GM21723 (cell line): Measurements from ENCODE around the gene CHD1.

ENCODE experiments used
- ATAC-seq: cut with Tn5 transposase; IDR thresholded peaks from one replicate; pipeline ENCODE4 v1.9.1; 2021; ENCODE audit warnings: mild to moderate bottlenecking, moderate library complexity; ENCODE audit not compliant: unreplicated experiment

CHD1 gene

GRCh38 chr5:98905857-98906688 is 22.7 kb downstream of the CHD1 start:
- peak; percentile 54 for ATAC-seq

GRCh38 chr5:98904780-98905179 is 24.0 kb downstream of the CHD1 start:
- no peak for ATAC-seq

GRCh38 chr5:98902733-98903132 is 26.1 kb downstream of the CHD1 start:
- no peak for ATAC-seq

- ATAC-seq, result no peak
These were observed 29.4 kb downstream of the CHD1 start for GRCh38 chr5:98899456-98899855.

GRCh38 chr5:98898743-98899142 is 30.1 kb downstream of the CHD1 start:
- ATAC-seq, result no peak

GRCh38 chr5:98891591-98891990 is 37.2 kb downstream of the CHD1 start:
- ATAC-seq, result no peak

- ATAC-seq, result no peak
These were observed 48.2 kb downstream of the CHD1 start for GRCh38 chr5:98880598-98880997.

GRCh38 chr5:98880151-98880550 is 48.7 kb downstream of the CHD1 start:
- ATAC-seq, result no peak

GRCh38 chr5:98877600-98877999 is 51.2 kb downstream of the CHD1 start:
- ATAC-seq, result no peak

- no peak for ATAC-seq
These were observed 56.1 kb downstream of the CHD1 start for GRCh38 chr5:98872674-98873073.

GRCh38 chr5:98865690-98866089 is 63.1 kb downstream of the CHD1 start:
- ATAC-seq, result no peak

- no peak for ATAC-seq
These were observed 81.8 kb downstream of the CHD1 start for GRCh38 chr5:98847054-98847453.

- ATAC-seq, result no peak
These were observed 82.3 kb downstream of the CHD1 start for GRCh38 chr5:98846520-98846919.

- ATAC-seq, result no peak
These were observed 82.9 kb downstream of the CHD1 start for GRCh38 chr5:98845878-98846277.

- no peak for ATAC-seq
These were observed 83.9 kb downstream of the CHD1 start for GRCh38 chr5:98844865-98845264.

- ATAC-seq, result no peak
These were observed 85.3 kb downstream of the CHD1 start for GRCh38 chr5:98843481-98843880.

- no peak for ATAC-seq
These were observed 87.9 kb downstream of the CHD1 start for GRCh38 chr5:98840946-98841345.

GRCh38 chr5:98839469-98840383 is 89.1 kb downstream of the CHD1 start:
- no peak for ATAC-seq

GRCh38 chr5:98836175-98836574 is 92.6 kb downstream of the CHD1 start:
- no peak for ATAC-seq

- no peak for ATAC-seq
These were observed 101.1 kb downstream of the CHD1 start for GRCh38 chr5:98827588-98828284.

- ATAC-seq, result peak; percentile 72
These were observed 101.6 kb downstream of the CHD1 start for GRCh38 chr5:98827161-98827560.
